Mucosa of gallbladder (tissue), 1 donor: ENCODE data around the gene GIMD1. TPM values are rescaled to one million over a fixed set of nuclear protein-coding genes. Genes with fewer than 3 reads are reported as not detected.
"Not testable (repeated sequence)": the region's sequence is repeated elsewhere in the genome, so short reads cannot be mapped to it uniquely, and the experiment has no call there.

Source experiments
- DNase-seq: peaks from one replicate; pipeline ENCODE4 v3.0.0-alpha.2; 2020; ENCODE audit warnings: low spot score
- total RNA-seq: library from RNA; stranded (reverse); gene quantifications from one replicate; pipeline ENCODE4 v1.2.1, GENCODE V29; 2021
- donor health status: DM: no; HTN: no; CAD: no.

Gene GIMD1
- 34.1 TPM for total RNA-seq

DNA sequence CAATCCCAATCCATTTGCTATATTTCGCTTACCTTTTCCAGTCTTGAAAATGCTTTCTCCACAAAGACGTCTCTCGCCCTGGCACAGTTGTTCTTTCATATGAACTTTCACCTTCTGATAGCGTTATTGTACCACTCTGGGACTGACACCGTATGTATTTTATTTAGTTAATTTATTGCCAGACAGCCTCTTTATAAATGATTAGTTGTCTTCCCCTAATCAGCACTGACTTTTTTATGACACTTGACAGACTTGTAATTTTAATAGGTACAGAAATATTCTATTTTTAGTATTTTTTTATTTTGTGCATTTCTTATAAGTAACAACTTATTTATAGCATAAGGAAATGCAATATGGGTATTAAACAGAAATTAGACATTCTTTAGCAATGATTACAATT is at the start of gene GIMD1:
TSS of gene GIMD1 (minus strand) at position 101 of the 400 bp plus-strand sequence. CDS start 1,343 bp downstream, outside the sequence.
- DNase-seq, result no peak

- DNase-seq, result no peak
Observed at GRCh38 chr4:106414366-106414765, 45.8 kb upstream of the GIMD1 start.

DNA sequence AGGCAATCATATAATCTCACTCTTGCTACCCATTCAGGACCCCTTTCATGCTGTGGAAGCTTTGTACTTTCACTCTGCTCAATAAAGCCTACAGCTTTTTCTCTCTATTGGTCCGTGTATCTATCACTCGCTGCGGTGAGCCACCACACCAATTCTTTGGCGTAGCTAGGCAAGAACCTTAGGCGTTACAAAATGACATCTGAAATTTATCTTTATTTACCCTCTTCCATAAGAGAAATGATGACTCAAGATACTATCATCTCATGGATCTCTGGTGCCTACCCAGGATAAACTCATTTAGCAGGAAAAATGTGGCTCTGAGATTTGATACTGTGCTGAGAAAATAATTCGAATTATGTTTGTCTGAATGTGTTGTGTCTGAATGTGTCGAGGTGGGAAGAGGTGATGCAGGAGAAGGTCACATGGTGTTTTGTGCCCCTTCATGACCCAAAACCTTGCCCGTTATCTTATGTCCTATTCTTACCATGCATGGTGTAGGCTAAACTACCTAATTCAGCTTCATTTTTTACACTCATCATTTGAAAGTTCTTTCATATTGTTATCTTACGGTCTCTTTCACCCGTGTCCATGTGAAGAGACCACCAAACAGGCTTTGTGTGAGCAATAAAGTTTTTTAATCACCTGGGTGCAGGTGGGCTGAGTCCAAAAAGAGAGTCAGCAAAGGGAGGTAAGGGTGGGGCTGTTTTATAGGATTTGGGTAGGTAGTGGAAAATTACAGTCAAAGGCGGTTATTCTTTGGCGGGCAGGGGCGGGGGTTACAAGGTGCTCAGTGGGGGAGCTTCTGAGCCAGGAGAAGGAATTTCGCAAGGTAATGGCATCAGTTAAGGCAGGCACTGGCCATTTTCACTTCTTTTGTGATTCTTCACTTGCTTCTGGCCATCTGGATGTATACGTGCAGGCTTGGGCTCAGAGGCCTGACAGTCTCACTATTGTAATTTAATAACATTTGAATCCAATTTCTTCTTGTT is 41.6 kb upstream of the GIMD1 start:
- no peak for DNase-seq

GRCh38 chr4:106408004-106408403 is 39.4 kb upstream of the GIMD1 start:
- not testable (repeated sequence) for DNase-seq

GRCh38 chr4:106401157-106401556 is 32.6 kb upstream of the GIMD1 start:
- no peak for DNase-seq

GRCh38 chr4:106398898-106399297 is 30.3 kb upstream of the GIMD1 start:
- DNase-seq, result not testable (repeated sequence)

- no peak for DNase-seq
Observed at GRCh38 chr4:106395582-106395981, 27.0 kb upstream of the GIMD1 start.

- DNase-seq, result no peak
Observed at GRCh38 chr4:106385853-106386393, 17.3 kb upstream of the GIMD1 start.

DNA sequence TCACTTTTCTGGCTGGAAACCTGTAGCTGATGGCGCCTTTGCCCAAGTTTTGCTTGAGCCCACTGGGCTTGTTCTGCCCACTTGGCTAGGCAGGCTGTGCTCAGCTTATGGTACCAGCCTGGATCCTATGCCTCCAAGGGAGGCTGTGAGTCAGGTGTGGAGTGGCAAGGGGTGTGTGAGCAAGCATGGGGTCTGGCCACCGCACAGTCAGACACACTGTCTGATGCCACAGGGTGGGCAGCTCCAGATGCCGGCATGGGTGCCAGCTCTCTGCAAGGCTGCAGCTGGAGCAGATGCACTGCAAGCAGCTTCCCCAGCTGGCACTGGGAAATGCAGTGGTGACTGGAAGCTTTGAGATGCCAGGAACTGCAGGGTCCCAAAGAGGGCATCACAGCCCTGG is 16.3 kb upstream of the GIMD1 start:
- DNase-seq, result no peak

DNA sequence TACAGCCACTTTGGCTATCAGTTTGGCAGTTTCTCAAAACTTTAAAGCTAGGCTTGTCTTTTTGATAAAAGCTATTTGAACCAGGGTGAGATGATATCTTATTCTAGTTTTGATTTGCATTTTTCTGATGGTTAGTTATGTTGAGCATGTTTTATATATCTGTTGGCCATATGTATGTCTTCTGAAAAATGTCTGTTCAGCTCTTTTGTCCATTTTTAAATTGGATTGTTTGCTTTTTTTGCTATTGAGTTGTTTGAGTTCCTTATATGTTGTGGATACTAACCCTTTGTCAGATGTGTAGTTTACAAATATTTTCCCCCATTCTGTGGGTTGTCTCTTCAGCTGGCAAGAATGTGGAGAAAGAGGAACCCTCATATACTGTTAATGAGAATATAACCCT is 11.6 kb upstream of the GIMD1 start:
- DNase-seq, result no peak

GRCh38 chr4:106373026-106373425 is 4.4 kb upstream of the GIMD1 start:
- no peak for DNase-seq

DNA sequence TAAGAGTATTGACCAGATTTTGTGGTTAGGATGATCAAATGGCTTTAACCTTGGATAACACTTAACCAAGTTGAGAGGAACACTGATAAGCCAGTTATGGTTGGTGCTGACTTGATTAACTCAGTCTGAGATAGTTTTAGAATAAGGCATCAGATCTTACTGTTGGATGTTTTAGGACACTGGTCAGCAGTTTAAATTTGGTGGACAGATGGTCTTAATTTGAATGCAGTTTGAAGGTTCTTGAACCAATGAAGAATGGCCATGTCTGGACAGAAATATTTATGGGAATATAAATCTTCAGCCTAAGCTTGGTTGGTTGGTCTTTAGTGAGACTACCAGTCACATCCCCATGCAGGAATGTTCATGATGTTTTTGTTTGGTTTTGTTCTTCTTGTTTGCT is 2.6 kb upstream of the GIMD1 start:
- no peak for DNase-seq

DNA sequence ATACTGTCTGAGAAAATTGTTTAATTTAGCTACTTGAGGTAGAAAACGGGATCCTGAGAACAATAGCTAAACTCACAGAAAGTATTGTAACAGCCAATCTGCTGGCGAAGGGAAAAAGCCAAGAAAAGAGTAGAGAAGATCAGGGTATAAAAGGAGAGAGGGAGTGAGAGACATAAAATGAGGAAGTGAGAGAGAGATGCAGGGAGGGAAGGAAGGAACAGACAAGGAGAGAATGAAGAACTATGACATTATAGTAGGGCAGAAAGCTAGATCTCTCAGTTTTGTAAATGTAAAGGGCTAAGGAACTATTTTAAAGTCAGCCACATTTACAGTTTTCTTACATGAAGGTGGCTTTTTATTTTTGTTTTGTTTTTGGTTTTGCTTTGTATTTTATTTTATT is 1.6 kb upstream of the GIMD1 start:
- no peak for DNase-seq

DNA sequence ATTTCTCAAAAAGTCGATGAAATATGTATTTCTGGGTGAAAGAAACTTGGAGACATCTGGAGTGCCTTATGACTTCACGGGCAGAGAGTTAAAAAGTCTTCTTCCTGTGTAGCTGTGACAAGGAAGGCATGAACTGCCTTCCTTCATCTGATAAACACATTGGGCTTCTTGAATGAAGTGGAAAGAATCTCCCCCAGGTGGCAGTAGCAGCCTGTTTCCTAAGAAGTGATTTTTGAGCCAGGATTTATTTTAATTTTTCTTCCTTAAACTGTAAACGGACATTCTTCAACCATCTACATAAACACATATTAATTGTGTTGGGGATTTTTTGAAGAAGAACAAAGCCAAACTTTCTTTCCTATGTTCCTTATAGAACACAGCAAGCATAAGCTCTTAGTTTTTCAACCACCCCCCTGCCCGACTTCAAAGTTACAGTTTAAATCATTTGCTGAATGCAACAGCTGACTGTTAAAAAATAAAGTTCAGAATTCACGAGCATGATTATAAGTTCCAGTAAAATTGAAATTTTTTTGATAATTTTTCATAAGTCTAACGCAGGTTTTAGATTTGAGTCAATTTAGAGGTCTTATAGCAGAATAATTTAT is 980 bp upstream of the GIMD1 start:
- DNase-seq, result peak; percentile 57

- no peak for DNase-seq
Observed at GRCh38 chr4:106367072-106367471, 1.5 kb downstream of the GIMD1 start.

DNA sequence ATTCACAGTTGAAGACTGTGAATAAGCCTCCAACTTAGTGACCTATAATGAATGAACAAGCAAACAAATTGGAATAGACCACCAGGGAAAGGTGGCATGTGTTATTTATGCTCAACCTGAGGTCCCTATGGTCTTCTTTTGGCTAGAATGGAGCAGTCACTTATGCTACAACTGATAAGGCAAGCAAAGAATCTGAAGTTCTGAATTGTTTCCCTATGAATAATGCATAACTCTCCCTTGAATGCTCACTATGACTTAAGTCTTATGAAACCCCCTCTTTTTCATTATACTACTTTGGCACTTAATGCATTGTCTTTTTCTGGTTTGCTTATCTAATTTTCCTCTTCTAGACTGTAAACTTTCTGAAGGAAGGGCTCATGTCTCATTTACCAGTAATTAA is 2.6 kb downstream of the GIMD1 start:
- no peak for DNase-seq

GRCh38 chr4:106365613-106366012 is 3.0 kb downstream of the GIMD1 start:
- peak; percentile 17 for DNase-seq

- DNase-seq, result no peak
Observed at GRCh38 chr4:106364282-106364681, 4.3 kb downstream of the GIMD1 start.

DNA sequence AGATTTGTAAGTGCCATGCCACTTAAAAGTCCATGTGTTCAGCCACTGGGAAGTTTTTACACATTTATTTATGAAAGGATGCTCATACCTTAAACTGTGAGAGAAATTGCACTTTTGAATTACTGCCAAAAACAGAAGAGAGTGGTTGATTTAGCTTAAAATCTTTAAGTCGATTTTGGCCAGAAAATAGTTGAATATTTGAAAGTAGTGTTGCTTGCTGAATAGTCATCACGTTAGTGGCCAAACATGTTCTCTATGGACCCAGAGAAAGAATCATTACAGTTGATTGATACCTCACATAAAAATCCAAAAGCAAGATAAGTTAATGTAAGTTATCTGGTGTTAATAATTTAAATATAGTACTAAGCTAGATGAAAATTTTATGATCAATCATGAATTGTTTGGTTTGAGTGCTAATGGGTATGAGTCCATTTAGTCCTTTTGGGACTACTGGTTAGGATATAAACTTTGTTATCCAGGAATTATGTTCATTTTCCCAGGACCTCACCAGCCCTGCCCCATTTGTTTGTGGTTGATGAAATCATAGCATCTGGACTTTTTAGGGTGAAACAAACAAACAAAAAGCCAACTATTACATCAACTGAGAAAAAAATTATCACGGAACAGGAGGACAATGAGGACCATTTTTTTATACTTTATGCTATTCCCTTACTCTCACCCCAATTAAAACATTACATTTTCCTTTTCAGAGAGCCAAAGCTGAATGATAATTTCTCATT is 6.3 kb downstream of the GIMD1 start:
- no peak for DNase-seq

GRCh38 chr4:106358899-106359298 is 9.7 kb downstream of the GIMD1 start:
- no peak for DNase-seq

GRCh38 chr4:106355193-106355592 is 13.4 kb downstream of the GIMD1 start:
- DNase-seq, result peak; percentile 17

- DNase-seq, result no peak
Observed at GRCh38 chr4:106353786-106354185, 14.8 kb downstream of the GIMD1 start.
